Measurements from ENCODE around the gene DPH6. TPM values are rescaled to one million over a fixed set of nuclear protein-coding genes. Genes with fewer than 3 reads are reported as not detected.

The DPH6 gene
- total RNA-seq, 1 donor, result 9.1 TPM

DNA sequence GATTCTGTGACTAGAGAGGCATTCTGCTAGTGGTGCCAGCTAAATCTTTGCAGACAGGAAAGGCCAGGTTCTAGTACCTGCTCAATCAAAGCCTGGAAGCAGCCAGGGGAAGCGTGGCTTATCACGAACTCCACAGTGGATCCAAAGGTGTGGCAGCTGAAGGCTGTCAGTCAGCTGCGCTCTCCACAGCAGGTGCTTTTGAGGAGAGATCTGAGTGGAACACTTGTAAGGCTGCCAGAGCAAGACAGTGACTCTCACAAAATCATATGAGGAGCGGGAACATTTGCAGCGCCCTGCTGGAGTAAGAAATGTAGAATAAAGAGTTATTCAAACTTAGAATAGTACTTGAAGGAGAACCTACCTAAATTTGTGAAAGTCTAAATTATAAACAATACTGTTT lies 5.0 kb upstream of the DPH6 start:
- Histone ChIP-seq H3K4me3 (ENCODE audit: low read length) (no peak overlapping the region), H3K9me3 (ENCODE audit: low read depth, low read length) (no peaks in the 10 kb centered on the region), H3K27me3 (ENCODE audit: insufficient read depth, low read length) (no peaks in the 10 kb centered on the region), H3K4me1 (ENCODE audit: insufficient read depth, low read length) (peaks cover 8% of the 10 kb centered on the region)

DNA sequence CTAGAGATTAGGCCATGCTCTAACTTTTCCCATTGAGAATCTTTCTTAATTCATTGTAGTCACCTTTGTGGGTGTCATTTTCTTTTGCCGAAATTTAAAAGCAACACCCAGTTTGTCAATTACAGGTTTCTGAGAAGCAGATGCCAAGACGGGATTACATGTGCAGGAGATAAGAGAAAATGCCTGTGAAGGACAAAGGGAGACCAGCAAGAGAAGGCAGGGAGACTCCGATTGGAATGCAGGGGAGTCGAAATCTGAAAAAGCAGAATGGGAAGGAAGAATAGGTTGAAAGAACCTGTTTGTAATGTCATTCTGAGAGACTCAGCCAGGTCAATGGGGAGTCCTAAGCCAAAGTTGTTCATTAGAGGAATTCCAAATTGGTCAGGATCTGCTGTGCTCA lies 3.6 kb upstream of the DPH6 start:
- Histone ChIP-seq H3K9me3 (ENCODE audit: low read depth, low read length) (no peaks in the 10 kb centered on the region), H3K27me3 (ENCODE audit: insufficient read depth, low read length) (no peaks in the 10 kb centered on the region), H3K4me1 (ENCODE audit: insufficient read depth, low read length) (peaks cover 11% of the 10 kb centered on the region), H3K4me3 (ENCODE audit: low read length) (no peak overlapping the region)

DNA sequence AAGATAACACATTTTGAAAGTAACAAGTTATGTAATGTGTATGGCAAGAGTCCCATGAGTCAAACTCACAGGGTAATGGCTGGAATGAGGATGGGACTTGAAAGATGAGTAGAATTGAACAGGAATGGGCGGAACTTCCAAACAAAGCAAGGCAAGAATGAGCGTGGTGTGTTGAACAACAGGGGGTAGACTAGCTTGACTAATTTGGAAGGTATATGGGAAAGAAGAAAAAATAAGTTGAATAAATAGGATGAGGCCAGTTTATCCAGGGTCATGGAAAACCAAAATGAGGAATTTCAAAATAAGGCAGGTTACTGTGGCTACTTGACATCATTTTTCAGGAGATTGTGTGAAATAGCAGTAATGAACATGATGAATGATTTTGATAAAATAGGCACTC lies 2.5 kb upstream of the DPH6 start:
- H3K4me1 ChIP-seq (ENCODE audit: insufficient read depth, low read length), result peaks cover 11% of the 10 kb centered on the region
- no peaks in the 10 kb centered on the region for H3K9me3 ChIP-seq (ENCODE audit: low read depth, low read length)
- H3K4me3 ChIP-seq (ENCODE audit: low read length), result no peak overlapping the region
- no peaks in the 10 kb centered on the region for H3K27me3 ChIP-seq (ENCODE audit: insufficient read depth, low read length)

DNA sequence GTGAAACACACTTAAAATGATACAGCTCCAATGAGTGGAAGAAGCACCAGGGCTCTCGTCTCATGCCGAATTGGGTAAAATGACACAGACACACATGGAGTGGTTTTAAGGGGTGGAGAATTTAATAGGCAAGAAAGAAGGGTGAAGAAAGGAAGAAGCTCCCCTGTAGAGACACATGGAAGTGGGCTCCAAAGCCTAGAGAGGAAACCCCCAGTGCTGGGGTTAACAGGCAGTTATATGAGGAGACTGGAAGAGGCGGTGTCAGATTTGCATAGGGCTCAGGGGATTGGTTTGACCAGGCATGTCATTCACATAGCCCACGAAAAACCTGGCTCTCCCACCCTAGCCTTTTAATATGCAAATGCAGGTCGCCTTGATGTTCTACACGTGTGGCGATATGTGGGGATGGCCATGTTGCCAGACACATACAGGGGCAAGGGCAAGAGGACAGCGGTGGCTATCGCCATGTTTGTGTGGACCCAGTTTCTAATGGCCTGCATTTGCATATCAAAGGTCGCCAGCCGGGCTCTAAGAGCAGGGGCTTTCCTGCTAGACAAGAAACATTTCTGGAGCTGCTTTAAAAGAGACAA lies 1.9 kb upstream of the DPH6 start:
- peaks cover 11% of the 10 kb centered on the region for H3K4me1 ChIP-seq (ENCODE audit: insufficient read depth, low read length)
- H3K27me3 ChIP-seq (ENCODE audit: insufficient read depth, low read length), result no peaks in the 10 kb centered on the region
- no peaks in the 10 kb centered on the region for H3K9me3 ChIP-seq (ENCODE audit: low read depth, low read length)
- H3K4me3 ChIP-seq (ENCODE audit: low read length), result no peak overlapping the region

DNA sequence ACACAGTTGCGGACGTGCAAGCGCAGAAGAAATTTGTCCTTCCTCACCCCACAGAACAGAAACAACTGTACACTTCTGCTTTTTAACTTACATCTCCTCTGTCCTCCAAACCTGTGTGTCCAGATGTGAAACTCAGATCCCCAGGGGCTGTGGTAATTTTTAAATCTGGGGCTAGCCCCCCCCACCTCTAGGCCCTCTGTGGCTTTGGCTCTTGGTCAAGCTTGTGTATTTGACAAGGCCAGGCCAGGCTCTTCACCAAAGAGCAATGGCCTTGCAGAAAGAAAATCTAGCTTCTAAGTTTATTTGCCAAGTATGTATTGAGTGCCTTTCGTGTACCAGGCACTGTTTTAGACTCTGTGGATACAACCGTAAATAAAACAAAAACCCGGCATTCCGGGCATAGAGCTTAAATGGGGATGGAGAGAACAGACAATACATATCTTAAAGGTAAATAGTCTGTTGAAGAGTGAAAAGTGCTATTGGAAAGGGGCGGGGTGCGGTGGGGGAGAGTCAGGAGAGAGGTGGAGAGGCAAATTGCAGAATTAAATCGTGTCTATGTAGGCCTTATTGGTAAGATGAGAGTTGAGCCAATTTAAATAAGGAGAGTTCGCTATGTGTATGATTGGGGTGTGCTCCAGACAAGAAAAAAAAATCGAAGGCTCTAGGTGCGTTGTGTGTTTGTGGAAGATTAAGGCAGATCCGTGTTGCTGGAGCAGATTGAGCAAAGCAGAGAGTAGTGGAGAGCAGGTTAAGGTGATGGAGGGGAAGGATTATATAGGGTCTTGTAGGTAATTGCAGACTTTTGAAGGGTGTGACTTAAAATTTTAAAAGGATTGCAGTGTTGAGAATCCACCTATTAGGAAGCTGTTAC lies 781 bp upstream of the DPH6 start:
- Histone ChIP-seq H3K4me3 (ENCODE audit: low read length) (peak overlapping the region; percentile 71), H3K27me3 (ENCODE audit: insufficient read depth, low read length) (no peaks in the 10 kb centered on the region), H3K9me3 (ENCODE audit: low read depth, low read length) (no peaks in the 10 kb centered on the region), H3K4me1 (ENCODE audit: insufficient read depth, low read length) (peaks cover 11% of the 10 kb centered on the region)

DNA sequence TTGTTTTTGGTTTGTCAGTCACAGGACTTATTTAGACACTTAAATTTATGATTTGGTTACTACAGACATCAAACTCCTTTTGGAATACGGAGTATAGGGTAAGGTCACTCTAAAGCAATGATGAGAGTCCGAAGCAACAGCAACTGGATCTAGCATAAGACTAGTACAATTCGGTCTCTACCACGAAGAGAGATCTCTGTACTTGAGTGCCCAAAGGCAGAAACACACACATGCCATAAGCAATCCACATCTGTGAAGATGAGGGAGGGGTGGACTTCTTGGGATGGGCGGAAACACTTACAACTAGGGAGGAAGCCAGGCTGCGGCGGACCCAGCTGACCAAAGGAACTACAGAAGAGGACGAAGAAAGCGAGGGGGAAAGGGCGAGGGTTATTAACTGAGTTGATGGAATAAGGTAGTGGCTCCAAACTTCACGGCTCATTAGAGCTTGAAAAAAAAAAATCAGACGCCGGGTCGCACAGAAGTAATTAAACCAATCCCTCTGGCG lies 595 bp downstream of the DPH6 start:
- H3K4me3 ChIP-seq (ENCODE audit: low read length), result peak overlapping the region; percentile 71
- peaks cover 11% of the 10 kb centered on the region for H3K4me1 ChIP-seq (ENCODE audit: insufficient read depth, low read length)
- H3K27me3 ChIP-seq (ENCODE audit: insufficient read depth, low read length), result no peaks in the 10 kb centered on the region
- no peaks in the 10 kb centered on the region for H3K9me3 ChIP-seq (ENCODE audit: low read depth, low read length)

DNA sequence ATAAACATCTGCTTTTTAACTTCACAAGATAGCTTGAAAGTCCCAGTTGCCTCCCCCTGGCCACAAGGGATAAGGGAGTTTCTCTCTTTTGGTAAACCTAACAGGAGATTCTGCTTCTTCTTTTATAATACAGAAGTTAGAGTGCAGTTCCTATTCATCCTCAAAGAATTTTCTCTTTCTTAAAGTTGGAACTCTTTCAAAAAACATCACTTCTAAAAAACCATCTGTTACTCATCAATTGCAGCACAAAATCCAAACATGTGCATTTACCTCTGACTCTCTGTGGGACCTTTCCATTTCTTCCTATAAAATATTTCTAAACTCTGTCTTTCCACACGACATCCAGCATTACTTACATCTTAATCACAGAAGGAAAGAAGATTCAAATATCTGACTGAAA lies 5.1 kb downstream of the DPH6 start:
- H3K27me3 ChIP-seq (ENCODE audit: insufficient read depth, low read length), result no peaks in the 10 kb centered on the region
- peaks cover 4% of the 10 kb centered on the region for H3K4me1 ChIP-seq (ENCODE audit: insufficient read depth, low read length)
- H3K4me3 ChIP-seq (ENCODE audit: low read length), result no peak overlapping the region
- no peaks in the 10 kb centered on the region for H3K9me3 ChIP-seq (ENCODE audit: low read depth, low read length)

DNA sequence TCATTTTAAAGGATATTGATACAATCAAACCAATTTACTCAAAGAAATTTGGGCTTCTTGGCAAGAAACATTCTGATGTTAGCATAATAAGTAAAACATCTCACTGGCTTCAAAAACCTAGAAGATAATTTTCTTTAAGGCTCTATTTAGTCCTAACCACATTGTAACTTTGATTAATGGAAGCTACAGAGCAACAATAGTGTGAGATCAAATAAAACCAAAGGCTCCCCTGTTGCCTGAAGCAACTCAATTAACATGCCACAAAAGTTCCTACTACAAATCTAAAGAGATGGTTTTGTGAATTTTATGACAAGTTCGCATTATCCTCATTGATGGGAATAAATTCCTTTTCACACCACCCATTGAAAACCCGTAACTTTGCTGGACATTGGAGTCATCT lies 5.9 kb downstream of the DPH6 start:
- Histone ChIP-seq H3K4me1 (ENCODE audit: insufficient read depth, low read length) (no peaks in the 10 kb centered on the region), H3K27me3 (ENCODE audit: insufficient read depth, low read length) (no peaks in the 10 kb centered on the region), H3K4me3 (ENCODE audit: low read length) (no peak overlapping the region)

DNA sequence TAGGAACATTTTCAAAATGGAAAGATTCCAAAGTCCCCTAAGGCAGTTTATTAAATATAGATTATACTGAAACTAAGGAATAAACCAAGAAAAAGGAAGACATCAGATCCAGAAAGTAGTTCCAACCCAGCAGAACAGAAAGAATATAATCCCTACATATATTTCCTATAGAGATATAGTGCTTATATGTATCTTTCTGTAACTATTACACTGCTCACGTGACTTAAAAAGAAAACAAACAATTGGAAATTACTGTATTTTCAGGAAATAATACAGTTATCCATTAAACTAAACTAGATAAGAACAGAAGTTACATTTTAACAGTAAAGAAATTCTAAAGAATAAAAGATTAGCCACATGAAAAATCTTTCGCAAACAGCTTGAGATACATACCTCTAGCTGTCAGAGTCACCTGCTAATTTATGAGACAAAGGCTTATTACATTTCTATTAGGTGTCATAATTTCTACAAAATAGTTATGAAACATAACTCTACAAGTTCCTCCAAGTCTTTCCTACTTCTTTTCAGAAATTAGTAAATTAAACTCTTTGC lies 10.5 kb downstream of the DPH6 start:
- Histone ChIP-seq H3K27me3 (ENCODE audit: insufficient read depth, low read length) (no peaks in the 10 kb centered on the region), H3K4me1 (ENCODE audit: insufficient read depth, low read length) (no peaks in the 10 kb centered on the region), H3K9me3 (ENCODE audit: low read depth, low read length) (no peaks in the 10 kb centered on the region), H3K4me3 (ENCODE audit: low read length) (no peak overlapping the region)

More for the DNA sequence above, 5.9 kb downstream of the DPH6 start:
- H3K9me3 ChIP-seq (ENCODE audit: low read depth, low read length), result no peaks in the 10 kb centered on the region

DNA sequence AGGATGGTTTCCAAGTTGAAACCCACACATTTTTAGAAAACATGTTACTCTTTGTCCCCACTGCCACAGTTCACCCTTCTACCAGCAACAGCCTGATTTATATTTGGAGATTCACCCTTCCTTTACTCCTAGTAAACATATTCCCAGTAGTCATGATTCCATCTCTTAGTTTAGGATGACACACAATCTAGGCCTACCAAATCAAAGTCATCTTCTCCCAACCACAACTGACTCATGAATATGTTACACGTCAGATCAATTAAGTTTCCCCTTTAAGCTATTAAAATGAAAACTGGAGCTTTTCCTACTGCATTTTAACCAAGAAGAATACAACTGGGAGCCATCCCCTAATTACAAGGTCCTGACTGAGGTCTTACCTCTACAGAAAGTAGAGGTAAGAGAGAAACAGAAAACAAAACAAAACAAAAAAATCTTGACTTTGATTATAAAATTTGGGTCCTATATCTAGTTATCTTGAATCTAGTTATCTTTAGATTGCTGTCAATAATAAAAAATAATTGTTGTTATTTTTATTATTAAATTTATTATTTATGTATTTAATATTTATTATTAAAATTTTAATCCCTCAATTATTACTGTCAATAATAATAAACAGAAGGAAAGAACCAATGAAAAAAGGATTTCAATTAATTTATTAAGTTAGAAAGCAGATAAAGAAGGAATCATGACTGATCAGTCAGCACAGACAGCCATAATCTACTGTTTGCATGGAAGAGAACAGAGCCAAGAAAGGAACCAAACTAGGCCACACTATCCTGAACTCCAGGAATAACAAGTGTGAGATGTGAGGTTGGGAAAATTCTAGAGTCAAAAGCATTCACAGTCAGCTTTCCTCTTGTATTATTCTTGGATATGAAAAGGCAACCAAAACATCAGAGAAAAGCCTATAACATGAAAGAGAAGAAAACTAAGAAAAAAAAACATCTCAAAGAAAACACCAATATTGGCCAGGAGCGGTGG lies 12.5 kb downstream of the DPH6 start:
- H3K4me1 ChIP-seq (ENCODE audit: insufficient read depth, low read length), result no peaks in the 10 kb centered on the region
- H3K9me3 ChIP-seq (ENCODE audit: low read depth, low read length), result peaks cover 4% of the 10 kb centered on the region
- no peak overlapping the region for H3K4me3 ChIP-seq (ENCODE audit: low read length)
- no peaks in the 10 kb centered on the region for H3K27me3 ChIP-seq (ENCODE audit: insufficient read depth, low read length)

DNA sequence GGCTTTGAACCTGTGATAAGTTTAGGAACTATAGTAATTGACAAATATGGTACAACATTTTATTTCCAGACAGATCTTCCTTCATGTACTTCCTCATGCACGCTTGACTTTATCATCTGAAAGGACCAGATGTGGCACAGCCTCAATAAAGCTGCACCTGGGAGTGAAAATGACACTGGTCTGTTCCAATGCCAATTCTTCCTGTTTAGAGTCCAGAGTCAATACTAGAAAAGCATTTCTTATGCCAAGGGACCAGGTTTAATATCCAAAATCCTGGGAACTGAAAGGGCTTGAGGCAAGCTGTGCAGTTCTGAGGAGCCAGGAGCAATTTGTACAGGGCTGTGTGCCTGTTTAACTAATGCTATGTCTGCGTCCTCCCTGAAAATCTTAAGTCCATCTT lies 15.3 kb downstream of the DPH6 start:
- Histone ChIP-seq H3K4me1 (ENCODE audit: insufficient read depth, low read length) (no peaks in the 10 kb centered on the region), H3K27me3 (ENCODE audit: insufficient read depth, low read length) (no peaks in the 10 kb centered on the region), H3K9me3 (ENCODE audit: low read depth, low read length) (peaks cover 4% of the 10 kb centered on the region), H3K4me3 (ENCODE audit: low read length) (no peak overlapping the region)

DNA sequence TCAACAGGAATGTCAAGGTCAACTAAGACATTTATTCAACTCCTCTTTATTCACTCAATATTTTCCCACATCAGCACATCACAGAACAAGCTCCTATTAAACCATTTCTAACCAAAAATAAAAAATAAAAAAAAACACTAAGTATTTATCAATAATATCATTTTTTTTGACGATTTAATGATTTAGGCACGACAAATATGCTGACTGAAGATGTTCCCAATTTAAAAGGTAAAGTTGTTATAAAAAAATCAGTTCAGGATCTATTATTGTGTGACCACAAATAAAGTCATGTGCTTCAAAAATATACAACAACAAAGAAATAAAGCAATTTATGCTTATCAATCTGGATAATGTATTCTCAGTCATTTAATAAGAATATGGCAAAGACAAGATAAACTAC lies 16.2 kb downstream of the DPH6 start:
- no peaks in the 10 kb centered on the region for H3K27me3 ChIP-seq (ENCODE audit: insufficient read depth, low read length)
- no peaks in the 10 kb centered on the region for H3K4me1 ChIP-seq (ENCODE audit: insufficient read depth, low read length)
- no peak overlapping the region for H3K4me3 ChIP-seq (ENCODE audit: low read length)
- peaks cover 4% of the 10 kb centered on the region for H3K9me3 ChIP-seq (ENCODE audit: low read depth, low read length)

DNA sequence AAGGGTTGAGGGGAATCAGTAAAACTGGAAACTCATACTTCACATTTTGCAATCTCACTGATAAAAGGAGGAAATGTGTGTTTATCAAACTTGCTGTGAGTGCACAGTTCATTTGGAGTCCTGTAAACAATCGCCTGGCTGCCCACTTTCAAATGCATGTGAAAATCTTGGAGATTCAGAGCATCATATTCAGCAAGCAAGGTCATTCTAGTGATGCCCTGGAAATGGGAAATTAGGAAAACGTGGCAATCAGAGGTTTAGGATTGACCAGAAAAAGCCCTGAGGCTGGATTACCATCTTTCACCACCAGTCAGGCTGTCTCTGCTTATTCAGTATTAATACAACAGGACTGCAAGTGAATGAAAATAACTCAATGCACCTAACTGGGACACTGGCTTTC lies 23.9 kb downstream of the DPH6 start:
- Histone ChIP-seq H3K27me3 (ENCODE audit: insufficient read depth, low read length) (no peaks in the 10 kb centered on the region), H3K4me3 (ENCODE audit: low read length) (no peak overlapping the region), H3K9me3 (ENCODE audit: low read depth, low read length) (no peaks in the 10 kb centered on the region), H3K4me1 (ENCODE audit: insufficient read depth, low read length) (no peaks in the 10 kb centered on the region)

DNA sequence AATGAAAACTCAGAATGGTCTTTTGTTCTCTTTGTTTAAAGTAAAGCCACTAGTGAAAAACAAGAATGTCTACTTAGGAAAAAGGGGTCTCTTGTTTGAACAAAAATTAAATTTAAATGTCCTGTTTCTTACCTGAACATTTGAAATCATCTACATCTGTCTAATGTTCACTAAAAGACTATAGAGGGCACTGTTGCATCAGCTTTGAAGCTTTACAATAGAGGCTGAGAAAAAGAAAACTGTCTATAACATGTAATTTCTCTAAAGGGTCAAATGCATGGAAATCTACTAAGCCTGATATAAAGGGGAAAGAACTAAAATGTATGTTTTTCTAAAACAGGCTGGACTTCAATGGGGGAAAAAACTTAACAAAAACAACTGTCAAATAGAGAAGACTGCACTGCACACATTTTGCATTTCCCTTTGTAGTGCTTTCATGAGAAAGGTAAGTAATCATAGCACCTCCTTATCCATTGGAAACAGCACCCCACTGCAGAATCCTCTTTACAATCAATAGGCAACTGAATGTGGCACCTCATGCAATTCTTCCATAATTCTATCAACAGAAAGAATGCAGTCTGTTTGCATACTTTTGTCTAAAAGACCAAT lies 26.3 kb downstream of the DPH6 start:
- Histone ChIP-seq H3K4me1 (ENCODE audit: insufficient read depth, low read length) (no peaks in the 10 kb centered on the region), H3K4me3 (ENCODE audit: low read length) (no peak overlapping the region), H3K9me3 (ENCODE audit: low read depth, low read length) (no peaks in the 10 kb centered on the region), H3K27me3 (ENCODE audit: insufficient read depth, low read length) (no peaks in the 10 kb centered on the region)

Data from mononuclear cell (primary cell).